ENCODE data around the gene MAP3K2. TPM values are rescaled to one million over a fixed set of nuclear protein-coding genes. Genes with fewer than 3 reads are reported as not detected.

Gene MAP3K2
- total and polyA plus RNA-seq, 4 donors: 5.9 to 46.2 (median 17.0) TPM

GRCh38 chr2:127313406-127313805 is 74.4 kb downstream of the MAP3K2 start:
- Histone ChIP-seq H3K36me3 (ENCODE audit: control insufficient read depth in 4 of 4, insufficient read depth in 3 of 4, low read depth in 1 of 4, low read length in 3 of 4) (peaks cover 6 to 67% (median 58%) of the 10 kb centered on the region in 4 donors), H3K9me3 (ENCODE audit: control insufficient read depth in 4 of 4, low read length in 3 of 4) (no peaks in the 10 kb centered on the region), H3K27ac (ENCODE audit: low read depth in 1 of 2, low read length in 2 of 2) (no peak overlapping the region), H3K4me1 (ENCODE audit: control insufficient read depth in 4 of 4, insufficient read depth in 4 of 4, low read length in 3 of 4) (no peaks in the 10 kb centered on the region), H3K4me3 (ENCODE audit: low read depth in 1 of 3, low read length in 3 of 3) (no peak overlapping the region), H3K9ac (ENCODE audit: low read depth in 1 of 2, low read length in 2 of 2) (no peak overlapping the region), H3K27me3 (ENCODE audit: control insufficient read depth in 4 of 4, insufficient read depth in 4 of 4, low read length in 3 of 4) (no peaks in the 10 kb centered on the region)
- 77% methylated on average over 3 of the region's 3 CpGs for WGBS
- no peak for DNase-seq (ENCODE audit: low spot score)
- no peak for TF ChIP-seq HNF4A (conservative IDR thresholded peaks at IDR 0.05)
- no peak for TF ChIP-seq FOXA1 (IDR thresholded peaks at IDR 0.05)
- no peak for TF ChIP-seq HNF4G (IDR thresholded peaks at IDR 0.05)
- no peak for TF ChIP-seq RXRA (IDR thresholded peaks at IDR 0.05)
- TF ChIP-seq ATF3 (IDR thresholded peaks at IDR 0.05): no peak
- TF ChIP-seq EGR1 (IDR thresholded peaks at IDR 0.05; ENCODE audit: low read depth in 2 of 2): no peak
- TF ChIP-seq TAF1 (conservative IDR thresholded peaks at IDR 0.05): no peak
- TF ChIP-seq FOXA2 (IDR thresholded peaks at IDR 0.05): no peak
- TF ChIP-seq REST (IDR thresholded peaks at IDR 0.05): no peak
- no peak for TF ChIP-seq CTCF (IDR thresholded peaks at IDR 0.05; ENCODE audit: low read depth, low read length, missing input control)
- TF ChIP-seq MAX (IDR thresholded peaks at IDR 0.05): no peak
- no peak for TF ChIP-seq SP1 (IDR thresholded peaks at IDR 0.05)
- TF ChIP-seq ZBTB33 (IDR thresholded peaks at IDR 0.05): no peak
- no peak for TF ChIP-seq NR2F2 (IDR thresholded peaks at IDR 0.05)
- no peak for TF ChIP-seq GABPA (IDR thresholded peaks at IDR 0.05 in 1 of 2, conservative IDR thresholded peaks at IDR 0.05 in 1 of 2)
- no peak for TF ChIP-seq YY1 (IDR thresholded peaks at IDR 0.05)
- no peak for TF ChIP-seq RAD21 (IDR thresholded peaks at IDR 0.05)

- no peak for DNase-seq (ENCODE audit: low spot score)
- Histone ChIP-seq H3K27me3 (ENCODE audit: control insufficient read depth in 4 of 4, insufficient read depth in 4 of 4, low read length in 3 of 4) (no peaks in the 10 kb centered on the region), H3K4me3 (ENCODE audit: low read depth in 1 of 3, low read length in 3 of 3) (no peak overlapping the region), H3K9ac (ENCODE audit: low read depth in 1 of 2, low read length in 2 of 2) (no peak overlapping the region), H3K36me3 (ENCODE audit: control insufficient read depth in 4 of 4, insufficient read depth in 3 of 4, low read depth in 1 of 4, low read length in 3 of 4) (peaks cover 6 to 61% (median 58%) of the 10 kb centered on the region in 4 donors), H3K27ac (ENCODE audit: low read depth in 1 of 2, low read length in 2 of 2) (no peak overlapping the region), H3K9me3 (ENCODE audit: control insufficient read depth in 4 of 4, low read length in 3 of 4) (no peaks in the 10 kb centered on the region), H3K4me1 (ENCODE audit: control insufficient read depth in 4 of 4, insufficient read depth in 4 of 4, low read length in 3 of 4) (no peaks in the 10 kb centered on the region)
- TF ChIP-seq REST (IDR thresholded peaks at IDR 0.05) (no peak), HNF4A (conservative IDR thresholded peaks at IDR 0.05) (peak in 1 of 2 donors; percentile 12)
- WGBS: 91% methylated on average over 3 of the region's 3 CpGs
Observed at GRCh38 chr2:127310980-127311379, 76.8 kb downstream of the MAP3K2 start.

All from liver (tissue), 9 donors.